Pulmonary artery endothelial cell (primary cell): ENCODE results near the gene C1orf167. TPM values are rescaled to one million over a fixed set of nuclear protein-coding genes. Genes with fewer than 3 reads are reported as not detected.
A peak's percentile ranks its signal among the peaks of the same experiment; 100 is the strongest.
"Not testable (repeated sequence)": the region's sequence is repeated elsewhere in the genome, so short reads cannot be mapped to it uniquely, and the experiment has no call there.

ENCODE experiments used
- DNase-seq: peaks from one replicate; pipeline ENCODE4 v3.0.0-alpha.2; 2011; ENCODE audit warnings: low read depth, low spot score
- total RNA-seq: library from RNA; depleted of rRNA; stranded (reverse); fragments of >200 nt; gene quantifications from 2 replicates; pipeline ENCODE4 v1.2.3, GENCODE V29; 2014

C1orf167 gene
- total RNA-seq, 1 donor from 2014 or later, result not detected

DNA sequence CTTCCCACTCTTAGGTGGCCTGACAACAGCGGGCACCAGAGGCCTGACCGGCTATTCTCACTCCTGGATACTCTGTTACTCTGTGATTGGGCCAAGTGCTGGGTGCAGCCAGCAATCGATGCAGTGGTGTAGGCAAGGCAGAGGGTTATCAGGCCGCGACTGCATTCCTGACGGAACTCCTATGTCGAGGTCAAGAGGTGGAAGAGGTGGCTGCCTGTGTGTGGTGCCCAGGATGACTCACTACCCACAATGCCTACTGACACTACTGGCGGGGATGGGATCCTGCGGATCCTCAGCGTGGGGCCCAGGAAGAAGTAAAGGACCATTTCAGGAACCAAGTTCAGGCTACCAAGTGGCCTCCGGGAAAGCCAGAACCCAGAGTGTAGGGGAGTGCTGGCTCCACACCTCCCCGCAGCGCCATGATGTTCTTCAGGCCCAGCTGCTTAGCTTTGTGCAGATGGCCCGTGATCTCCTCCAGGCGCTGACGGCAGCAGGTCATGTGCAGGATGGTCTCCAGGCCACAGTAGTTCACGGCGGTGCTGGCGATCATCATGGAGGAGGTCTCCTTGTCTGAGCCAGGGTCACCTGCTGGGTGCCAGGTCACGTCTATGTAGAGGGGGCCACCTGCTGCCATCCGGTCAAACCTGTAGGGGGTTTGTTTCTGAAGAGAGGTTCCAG, 38.9 kb downstream of the C1orf167 start:
- no peak for DNase-seq

DNA sequence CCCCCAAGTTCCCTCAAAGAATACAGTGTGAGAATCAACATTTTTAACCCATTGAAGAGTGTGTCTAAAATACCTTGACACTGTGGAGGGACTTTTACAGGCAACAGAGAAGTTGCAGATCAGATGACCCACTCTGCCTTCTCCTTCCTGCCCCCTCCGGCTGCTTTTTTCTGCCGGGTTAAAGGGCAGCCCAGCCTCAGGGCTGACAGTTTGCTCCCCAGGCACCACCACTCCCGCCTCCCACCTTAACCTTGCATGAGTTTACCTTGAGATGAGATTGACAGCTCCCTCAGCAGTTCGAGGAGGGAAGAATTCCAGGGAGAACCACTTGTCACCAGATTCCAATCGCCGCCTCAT, 40.6 kb downstream of the C1orf167 start:
- no peak for DNase-seq

DNA sequence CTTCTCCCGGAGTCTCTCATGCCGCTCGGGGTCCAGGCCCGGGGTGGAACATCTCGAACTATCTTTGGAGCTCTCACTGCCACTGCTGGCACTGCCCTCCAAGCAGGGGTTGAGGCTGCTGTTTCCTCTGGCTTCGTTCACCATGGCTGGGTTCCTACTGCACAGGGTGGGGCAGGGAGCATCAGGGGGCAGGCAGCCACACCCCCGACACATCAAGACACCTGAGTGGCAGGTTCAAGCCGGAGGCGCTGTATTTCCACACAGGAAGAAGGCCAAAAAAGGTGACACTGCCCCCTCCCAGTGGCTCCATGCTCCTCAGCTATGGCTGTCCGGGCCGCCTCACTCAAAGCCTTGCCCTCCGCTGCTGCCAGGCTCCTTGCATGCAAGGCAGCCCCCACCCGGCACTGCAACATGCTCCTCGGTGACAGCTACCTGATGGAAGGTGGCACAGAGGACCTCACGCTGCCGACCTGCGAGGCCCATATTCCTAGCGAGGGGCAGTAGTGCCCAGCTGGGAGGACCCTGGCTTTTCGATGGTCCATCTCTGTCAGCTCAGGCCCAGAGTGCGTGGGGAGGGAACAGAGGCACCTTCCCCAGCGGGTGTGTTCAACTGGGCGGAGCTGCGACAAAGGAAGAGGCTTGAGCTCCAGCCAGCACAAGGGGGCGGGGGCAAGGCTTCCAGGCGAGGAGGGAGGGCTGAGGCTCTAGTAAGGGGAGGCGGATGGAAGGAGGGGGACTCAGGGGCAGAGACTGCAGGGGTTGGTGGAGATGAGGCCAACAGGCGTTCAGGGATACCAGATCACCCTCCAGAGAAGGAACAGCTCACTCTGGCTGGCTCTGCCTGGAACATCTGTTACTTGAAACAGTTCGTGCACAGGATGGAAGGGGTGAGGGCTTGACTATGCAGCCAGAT, 41.2 kb downstream of the C1orf167 start:
- peak; percentile 84 for DNase-seq

DNA sequence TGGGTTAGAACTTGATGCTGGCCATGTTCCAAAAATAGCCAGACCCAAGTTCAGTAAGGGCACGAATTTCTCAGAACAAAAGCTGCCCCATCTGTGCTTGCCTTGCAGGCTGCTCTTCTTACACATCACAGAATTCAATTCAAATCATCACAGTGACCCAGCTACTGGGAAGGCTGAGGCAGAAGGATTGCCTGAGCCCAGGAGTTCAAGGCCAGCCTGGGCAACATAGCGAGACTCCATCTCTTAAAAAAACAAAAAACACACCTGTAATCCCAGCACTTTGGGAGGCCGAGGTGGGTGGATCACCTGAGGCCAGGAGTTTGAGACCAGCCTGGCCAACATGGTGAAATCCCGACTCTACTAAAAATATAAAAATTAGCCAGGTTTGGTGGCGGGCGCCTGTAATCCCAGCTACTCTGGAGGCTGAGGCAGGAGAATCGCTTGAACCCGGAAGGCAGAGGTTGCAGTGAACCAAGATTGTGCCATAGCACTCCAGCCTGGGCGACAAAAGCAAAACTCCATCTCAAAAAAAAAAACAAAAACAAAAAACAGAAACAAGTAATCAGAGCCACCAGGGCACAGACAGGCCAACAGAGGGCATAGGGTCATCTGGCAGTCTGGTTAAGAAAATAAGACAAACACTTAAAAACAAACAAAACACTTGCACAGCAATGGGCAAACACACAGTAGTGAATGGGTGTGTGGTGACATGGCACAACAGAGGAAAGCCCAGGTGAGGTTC, 42.1 kb downstream of the C1orf167 start:
- DNase-seq, result not testable (repeated sequence)

DNA sequence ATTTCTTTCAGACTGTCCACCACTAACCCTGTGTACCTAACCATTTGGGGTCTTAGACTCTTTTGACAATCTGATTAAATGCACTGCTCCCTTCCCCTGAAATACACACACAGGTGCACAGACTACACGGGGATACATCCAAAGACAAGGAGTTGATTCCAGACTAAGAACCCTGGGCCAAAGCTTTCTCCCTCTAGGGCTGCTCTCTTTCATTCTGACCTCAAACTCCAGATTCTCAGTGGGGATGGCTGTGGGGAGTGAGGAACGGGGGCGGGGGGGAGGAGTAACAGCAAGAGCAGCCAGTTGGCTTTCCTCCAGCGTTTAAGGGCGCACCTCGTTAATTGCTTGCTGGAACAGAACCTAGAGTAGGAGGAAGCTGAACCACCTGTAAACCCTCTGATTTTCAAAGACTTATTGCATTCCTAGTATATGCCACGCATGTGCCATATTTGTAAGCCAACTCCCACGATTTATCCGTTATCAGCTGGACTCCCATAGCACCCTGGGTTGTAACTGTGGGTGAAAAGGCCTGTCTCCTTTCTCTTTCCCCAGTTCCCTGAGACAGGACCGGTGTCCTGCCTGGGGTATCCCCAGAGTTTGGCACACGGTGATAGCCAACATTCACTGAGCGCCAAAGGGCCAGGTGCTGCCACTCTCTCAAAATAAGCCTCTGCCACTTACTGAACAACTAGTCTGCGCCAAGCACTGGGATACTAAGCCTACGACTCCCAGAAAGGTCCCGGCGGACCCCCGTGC, 42.9 kb downstream of the C1orf167 start:
- no peak for DNase-seq

DNA sequence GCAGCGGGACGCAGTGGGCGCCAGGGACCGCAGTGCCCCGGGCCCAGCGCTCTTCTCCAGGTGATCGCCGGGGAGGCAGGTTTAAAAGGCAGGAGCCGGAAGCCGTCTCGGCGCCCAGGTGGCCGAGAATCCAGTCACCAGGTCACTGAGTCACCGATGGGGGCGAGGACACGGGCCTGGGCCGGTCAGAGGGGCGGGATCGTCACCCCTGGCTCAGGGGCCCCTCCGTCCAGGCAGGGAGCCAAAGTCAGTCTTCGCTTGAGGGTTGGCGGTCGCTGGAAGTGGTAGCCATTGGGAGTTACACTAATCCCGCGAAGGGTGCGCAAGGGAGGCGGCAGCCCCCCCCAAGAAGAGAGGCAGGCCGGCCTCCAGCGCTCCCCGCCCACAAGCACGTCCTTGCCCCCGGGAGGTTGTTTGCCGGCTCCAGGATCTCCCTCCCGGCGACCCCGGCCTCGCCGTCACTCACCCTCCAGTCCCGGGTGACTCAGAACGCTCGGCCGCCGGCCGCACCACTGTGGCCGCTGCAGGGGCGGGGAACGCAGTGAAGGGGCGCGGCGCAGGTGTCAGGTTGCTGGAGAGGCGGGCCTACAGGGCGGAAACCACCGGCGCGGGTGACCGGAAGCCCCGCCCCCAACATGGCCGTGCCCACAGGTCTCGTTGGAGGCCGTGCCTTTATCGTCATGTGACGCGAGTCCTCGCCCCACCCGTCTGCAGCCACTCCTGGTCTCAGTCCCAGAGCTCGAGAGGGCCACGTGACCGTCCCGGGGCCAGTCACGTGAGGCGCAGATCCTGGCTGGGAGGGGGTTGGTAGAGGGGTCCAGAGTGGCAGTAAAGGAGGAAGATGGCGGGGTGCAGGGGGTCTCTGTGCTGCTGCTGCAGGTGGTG, 43.7 kb downstream of the C1orf167 start, which contains the start of the genes CLCN6 and MTHFR:
Gene CLCN6, plus strand, starts transcription at position 770 of the 885 bp plus-strand sequence. Its CDS starts 72 bp downstream, at position 842.
Gene MTHFR, minus strand, starts transcription at position 543 of the 885 bp plus-strand sequence. CDS start 2,848 bp downstream, outside the sequence.
- DNase-seq, result peak; percentile 96

DNA sequence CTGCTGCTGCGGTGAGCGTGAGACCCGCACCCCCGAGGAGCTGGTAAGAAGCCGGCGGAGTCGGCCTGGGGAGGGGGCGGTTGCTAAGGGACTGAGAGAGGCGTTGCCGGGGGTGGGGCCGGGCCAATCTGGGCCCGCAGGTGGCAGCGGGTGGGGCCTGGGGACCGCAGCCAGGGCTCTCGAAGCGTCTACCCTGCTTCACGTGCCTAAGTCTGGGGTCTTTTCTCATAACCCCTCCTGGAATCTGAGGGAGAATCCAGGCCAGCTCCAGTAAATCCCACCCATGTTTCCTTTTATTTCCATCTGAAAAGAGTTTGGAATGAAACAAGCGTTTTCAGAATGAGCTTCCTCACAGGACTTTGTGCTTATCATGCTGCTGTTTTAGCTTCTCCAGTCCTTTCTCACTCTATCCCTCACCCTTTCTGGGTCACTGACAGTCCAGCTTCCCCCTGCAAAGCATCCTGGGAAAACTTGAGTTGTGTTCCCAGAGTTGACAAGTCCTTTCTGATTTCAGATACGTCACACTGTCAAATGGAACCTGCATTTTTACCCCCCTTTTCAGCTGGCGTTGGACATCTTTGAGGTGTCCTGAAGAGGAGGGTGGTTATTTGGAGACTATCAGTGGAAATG, 44.4 kb downstream of the C1orf167 start:
- DNase-seq, result no peak

DNA sequence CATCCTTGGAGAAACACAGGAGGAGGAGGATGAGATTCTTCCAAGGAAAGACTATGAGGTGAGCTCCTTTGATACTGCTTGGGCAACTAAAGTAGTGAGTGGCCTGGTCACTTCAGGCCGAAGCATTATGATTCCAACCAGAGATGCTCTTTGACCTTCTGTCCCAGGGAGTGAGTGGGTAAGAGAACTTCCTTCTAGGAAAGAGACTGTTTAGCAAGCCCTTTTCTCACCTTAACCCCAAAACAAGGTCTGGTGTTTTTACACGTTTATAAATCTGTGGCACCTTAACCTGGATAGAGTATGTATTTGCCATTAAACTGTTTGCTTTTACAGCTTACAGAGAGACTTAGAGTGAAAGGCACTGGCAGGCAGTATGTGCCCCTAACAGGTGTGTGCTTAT, 45.1 kb downstream of the C1orf167 start:
- no peak for DNase-seq

DNA sequence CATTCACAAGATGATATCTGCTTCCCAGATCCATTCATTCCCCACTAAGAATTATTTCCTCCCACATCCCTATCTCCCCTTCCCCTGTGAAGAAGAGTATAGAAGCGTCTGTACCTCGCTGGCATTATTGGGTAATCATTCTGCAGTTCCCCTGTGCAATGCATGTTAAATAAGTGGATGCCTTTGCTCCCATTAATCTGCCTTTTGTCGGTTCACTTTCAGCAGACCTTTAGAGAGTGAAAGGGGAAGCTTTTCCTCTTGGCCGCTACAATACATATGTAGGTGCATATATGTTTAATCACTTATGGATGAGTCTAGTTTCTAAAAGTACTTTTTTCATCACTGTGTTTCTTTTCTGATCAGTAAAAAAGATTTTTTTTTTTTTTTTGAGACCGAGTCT, 51.0 kb downstream of the C1orf167 start:
- no peak for DNase-seq

DNA sequence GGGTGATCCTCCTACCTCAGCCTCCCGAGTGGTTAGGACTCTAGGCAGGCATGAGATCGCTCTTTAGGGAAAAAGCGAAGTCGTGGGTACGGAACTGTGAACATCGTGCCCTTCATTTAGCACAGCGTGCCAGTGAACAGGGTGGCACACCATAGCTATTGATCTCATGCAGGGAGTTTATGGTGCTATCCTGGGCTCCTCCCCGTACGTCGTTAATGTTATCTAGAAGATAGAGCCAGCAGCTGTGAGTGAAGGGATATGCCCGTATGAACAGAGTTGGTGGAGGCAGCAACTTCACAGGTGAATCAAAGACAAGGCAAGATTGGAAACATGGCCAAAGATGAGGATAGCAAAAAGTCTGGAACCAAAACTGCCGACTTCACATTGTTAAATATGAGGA, 55.2 kb downstream of the C1orf167 start:
- no peak for DNase-seq

DNA sequence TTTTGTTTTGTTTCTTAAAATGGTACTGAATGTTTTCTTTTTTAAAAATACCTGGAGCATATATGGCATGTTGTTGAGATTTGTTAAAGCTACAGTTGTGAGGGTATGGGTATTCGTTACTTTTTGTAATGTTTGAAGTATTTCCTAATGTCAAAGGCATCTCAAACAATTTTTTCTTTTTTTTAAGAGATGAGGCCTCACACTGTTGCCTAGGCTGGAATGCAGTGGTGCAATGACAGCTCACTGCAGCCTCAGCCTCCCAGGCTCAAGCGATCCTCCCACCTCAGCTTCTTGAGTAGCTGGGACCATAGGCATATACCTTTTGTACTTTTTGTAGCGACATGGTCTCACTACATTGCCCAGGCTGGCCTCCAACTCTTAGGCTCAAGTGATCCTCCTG, 60.1 kb downstream of the C1orf167 start:
- no peak for DNase-seq

DNA sequence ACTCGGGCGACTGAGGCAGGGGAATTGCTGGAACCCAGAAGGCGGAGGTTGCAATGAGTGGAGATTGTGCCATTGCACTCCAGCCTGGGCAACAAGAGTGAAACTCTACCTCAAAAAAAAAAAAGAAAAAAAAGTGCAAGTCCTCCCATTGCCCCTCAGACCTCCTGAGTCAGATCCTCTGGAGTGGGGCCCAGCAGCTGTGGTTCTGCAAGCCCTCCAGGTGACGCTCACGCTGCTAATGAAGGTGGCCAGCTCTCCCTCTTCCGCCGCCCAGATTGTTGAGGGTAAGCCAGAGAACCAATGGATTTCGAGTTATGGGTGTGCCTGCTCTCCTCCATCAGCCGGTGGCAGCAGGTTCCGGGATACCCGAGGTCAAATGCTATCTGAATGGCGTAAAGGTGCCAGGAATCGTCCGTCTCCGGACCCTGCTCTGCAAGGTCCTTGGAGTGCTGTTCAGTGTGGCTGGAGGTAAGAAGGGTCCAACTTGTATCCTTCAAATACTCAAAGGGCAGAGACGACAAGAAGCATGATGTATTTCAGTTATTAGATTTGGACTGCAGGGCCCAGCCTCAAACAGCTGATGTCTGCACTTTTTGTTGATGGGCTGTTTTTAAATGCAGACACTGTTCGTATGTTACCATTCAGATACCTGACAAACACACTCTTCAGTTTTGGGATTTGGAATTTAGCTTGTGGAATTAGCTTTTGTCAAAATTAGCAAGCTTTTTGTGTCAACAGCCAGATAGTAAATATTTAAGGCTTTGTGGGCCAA, 61.6 kb downstream of the C1orf167 start:
- no peak for DNase-seq

DNA sequence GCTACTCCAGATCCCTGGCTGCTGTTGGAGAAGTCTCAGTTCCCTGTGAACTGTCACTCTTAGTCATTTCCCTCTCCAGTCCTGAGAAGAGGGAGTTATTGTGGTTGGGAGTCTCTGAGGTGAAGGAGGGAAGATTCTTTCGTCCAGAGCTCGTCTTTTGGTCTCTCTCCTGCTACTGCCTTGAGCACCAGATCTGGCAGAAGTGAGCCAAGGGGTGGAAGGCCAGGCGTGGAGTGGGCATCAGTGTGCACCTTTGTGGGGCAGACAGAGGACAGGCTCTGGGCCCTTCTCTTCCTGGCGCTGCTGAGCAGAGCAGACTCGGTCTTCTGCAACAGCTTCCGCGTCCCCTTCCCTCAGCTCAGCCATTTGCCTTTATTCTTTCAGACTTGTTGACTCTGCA, 63.1 kb downstream of the C1orf167 start:
- no peak for DNase-seq

DNA sequence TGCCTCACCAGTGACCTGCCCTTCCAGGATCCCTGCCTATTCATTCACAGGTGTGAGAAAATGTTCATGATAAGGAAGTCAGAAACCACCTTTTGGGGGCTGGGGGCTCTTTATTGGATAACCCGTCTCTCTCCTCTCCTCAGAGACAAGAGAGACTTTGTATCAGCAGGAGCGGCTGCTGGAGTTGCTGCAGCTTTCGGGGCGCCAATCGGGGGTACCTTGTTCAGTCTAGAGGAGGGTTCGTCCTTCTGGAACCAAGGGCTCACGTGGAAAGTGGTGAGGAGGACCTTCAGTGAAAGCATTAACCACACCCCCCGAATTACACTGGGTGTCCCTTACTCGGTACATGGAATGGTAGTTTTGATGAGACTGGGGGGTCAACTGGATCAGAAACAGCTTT, 65.0 kb downstream of the C1orf167 start:
- DNase-seq, result no peak

DNA sequence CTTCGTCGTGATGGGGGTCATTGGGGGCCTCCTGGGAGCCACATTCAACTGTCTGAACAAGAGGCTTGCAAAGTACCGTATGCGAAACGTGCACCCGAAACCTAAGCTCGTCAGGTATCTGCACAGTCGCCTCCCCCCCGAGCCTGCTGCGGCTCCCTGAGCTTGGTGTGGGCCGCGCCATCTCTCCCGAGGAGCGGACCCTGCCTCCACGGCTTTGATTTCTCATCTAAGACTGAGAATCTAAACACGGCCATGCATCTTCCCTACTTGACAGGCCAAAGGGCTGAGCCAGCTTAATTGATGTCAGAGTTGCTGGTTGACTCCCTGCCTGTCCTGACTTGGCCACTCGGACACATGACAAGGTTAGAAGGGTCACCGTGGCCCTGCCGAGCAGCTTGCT, 66.5 kb downstream of the C1orf167 start:
- DNase-seq, result no peak

DNA sequence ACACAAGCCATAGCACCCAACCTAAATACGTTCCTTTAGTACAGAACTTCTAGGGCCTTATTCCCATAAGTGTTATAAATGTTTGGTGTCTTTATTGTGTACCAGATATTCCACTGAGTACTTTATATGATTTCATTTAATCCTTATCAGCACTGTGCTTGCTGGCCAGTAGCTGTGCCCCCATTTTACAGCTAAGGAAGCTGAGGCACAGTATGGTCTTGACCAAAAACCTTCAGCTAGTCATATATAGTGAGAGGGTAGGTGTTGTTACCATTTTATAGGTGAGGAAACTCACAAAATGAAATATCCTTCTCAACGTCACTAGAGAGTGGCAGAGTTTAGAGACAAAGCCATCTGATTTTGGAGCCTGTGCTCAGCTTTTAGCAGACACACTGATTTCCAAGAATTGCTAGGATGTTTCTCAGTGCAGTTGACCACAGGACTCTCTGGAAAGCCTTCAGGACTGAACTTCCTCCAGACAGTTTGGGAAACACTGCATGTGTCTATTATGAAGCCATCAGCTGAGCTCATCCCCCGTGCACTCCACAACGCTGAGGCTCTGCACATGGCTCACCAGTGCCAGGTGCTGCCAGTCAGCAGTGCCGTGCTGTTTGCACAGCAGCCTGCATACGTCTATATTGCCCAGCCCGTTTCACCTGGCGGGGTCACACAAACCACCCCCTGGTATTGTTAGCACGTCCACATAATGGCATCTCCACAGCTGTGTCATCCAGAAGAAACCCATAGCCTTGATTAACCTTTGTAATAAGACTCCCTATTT, 70.1 kb downstream of the C1orf167 start:
- no peak for DNase-seq

DNA sequence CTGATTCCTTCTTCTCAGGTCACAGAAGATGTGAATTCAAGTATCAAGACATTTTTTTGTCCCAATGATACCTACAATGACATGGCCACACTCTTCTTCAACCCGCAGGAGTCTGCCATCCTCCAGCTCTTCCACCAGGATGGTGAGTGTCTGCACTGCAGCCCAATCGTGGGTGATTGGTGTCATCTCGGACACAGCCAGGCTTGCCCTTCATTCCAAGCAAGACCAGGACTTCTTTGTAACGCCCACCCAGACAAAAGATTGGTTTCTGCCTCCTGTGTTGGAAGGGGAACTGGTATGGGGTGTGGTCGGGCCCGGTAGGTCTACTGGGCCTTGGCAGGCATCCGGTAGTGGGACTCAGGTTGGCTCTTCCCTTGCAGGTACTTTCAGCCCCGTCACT, 71.5 kb downstream of the C1orf167 start:
- no peak for DNase-seq

DNA sequence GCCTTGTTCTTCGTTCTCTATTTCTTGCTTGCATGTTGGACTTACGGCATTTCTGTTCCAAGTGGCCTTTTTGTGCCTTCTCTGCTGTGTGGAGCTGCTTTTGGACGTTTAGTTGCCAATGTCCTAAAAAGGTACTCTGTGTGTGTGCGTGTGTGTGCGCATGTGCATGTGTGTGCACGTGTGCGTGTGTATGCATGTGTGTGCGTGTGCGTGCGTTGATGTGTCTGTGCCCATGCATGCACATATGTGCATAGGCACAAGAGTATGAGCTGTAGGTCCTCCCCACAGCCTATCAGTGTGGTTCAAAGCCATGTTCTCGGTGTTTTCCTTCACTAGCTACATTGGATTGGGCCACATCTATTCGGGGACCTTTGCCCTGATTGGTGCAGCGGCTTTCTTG, 71.9 kb downstream of the C1orf167 start:
- DNase-seq, result no peak
